ENCODE results near the gene TAS2R8.

TAS2R8 gene

GRCh38 chr12:10807186-10807585, at the start of gene TAS2R8:
TSS of gene TAS2R8 (minus strand) at chr12:10807286. CDS start at chr12:10806980, 306 bp downstream.
- no peak for DNase-seq

GRCh38 chr12:10855807-10856206, 48.7 kb upstream of the TAS2R8 start:
- DNase-seq: no peak
- no peak for TF ChIP-seq POLR2A (IDR thresholded peaks at IDR 0.05; ENCODE audit: low read length)
- no peak for TF ChIP-seq GATA1 (IDR thresholded peaks at IDR 0.05; ENCODE audit: low read depth, low read length)

More at GRCh38 chr12:10807186-10807585, at the start of gene TAS2R8:
- TF ChIP-seq GATA1 (IDR thresholded peaks at IDR 0.05; ENCODE audit: low read depth, low read length) (no peak), POLR2A (IDR thresholded peaks at IDR 0.05; ENCODE audit: low read length) (no peak)

- no peak for DNase-seq
- TF ChIP-seq POLR2A (IDR thresholded peaks at IDR 0.05; ENCODE audit: low read length): no peak
- TF ChIP-seq GATA1 (IDR thresholded peaks at IDR 0.05; ENCODE audit: low read depth, low read length): no peak
Observed at GRCh38 chr12:10853776-10854175, 46.7 kb upstream of the TAS2R8 start.

GRCh38 chr12:10851243-10851858, 44.3 kb upstream of the TAS2R8 start:
- TF ChIP-seq GATA1 (IDR thresholded peaks at IDR 0.05; ENCODE audit: low read depth, low read length): no peak
- TF ChIP-seq POLR2A (IDR thresholded peaks at IDR 0.05; ENCODE audit: low read length): no peak
- no peak for DNase-seq

- TF ChIP-seq POLR2A (IDR thresholded peaks at IDR 0.05; ENCODE audit: low read length): no peak
- TF ChIP-seq GATA1 (IDR thresholded peaks at IDR 0.05; ENCODE audit: low read depth, low read length): no peak
- DNase-seq: no peak
Observed at GRCh38 chr12:10849425-10849878, 42.4 kb upstream of the TAS2R8 start, which contains the start of gene PRR4. TSS of gene PRR4 (minus strand) at chr12:10849475. CDS start at chr12:10849437, 38 bp downstream.

- TF ChIP-seq POLR2A (IDR thresholded peaks at IDR 0.05; ENCODE audit: low read length) (no peak), GATA1 (IDR thresholded peaks at IDR 0.05; ENCODE audit: low read depth, low read length) (no peak)
Observed at GRCh38 chr12:10847744-10848143, 40.7 kb upstream of the TAS2R8 start.

GRCh38 chr12:10842862-10843261, 35.8 kb upstream of the TAS2R8 start:
- TF ChIP-seq GATA1 (IDR thresholded peaks at IDR 0.05; ENCODE audit: low read depth, low read length): no peak
- TF ChIP-seq POLR2A (IDR thresholded peaks at IDR 0.05; ENCODE audit: low read length): no peak
- no peak for DNase-seq

More at GRCh38 chr12:10847744-10848143, 40.7 kb upstream of the TAS2R8 start:
- DNase-seq: no peak

GRCh38 chr12:10838461-10838860, 31.4 kb upstream of the TAS2R8 start:
- no peak for DNase-seq
- TF ChIP-seq GATA1 (IDR thresholded peaks at IDR 0.05; ENCODE audit: low read depth, low read length): no peak
- no peak for TF ChIP-seq POLR2A (IDR thresholded peaks at IDR 0.05; ENCODE audit: low read length)

GRCh38 chr12:10829994-10830393, 22.9 kb upstream of the TAS2R8 start:
- no peak for TF ChIP-seq POLR2A (IDR thresholded peaks at IDR 0.05; ENCODE audit: low read length)
- TF ChIP-seq GATA1 (IDR thresholded peaks at IDR 0.05; ENCODE audit: low read depth, low read length): no peak
- no peak for DNase-seq

GRCh38 chr12:10826258-10826657, 19.2 kb upstream of the TAS2R8 start, which contains the start of gene TAS2R10:
TSS of gene TAS2R10 (minus strand) at chr12:10826358. CDS start at chr12:10826269, 89 bp downstream.
- no peak for DNase-seq
- TF ChIP-seq POLR2A (IDR thresholded peaks at IDR 0.05; ENCODE audit: low read length): no peak

GRCh38 chr12:10824957-10825356, 17.9 kb upstream of the TAS2R8 start:
- DNase-seq: no peak
- TF ChIP-seq POLR2A (IDR thresholded peaks at IDR 0.05; ENCODE audit: low read length) (no peak), GATA1 (IDR thresholded peaks at IDR 0.05; ENCODE audit: low read depth, low read length) (no peak)

GRCh38 chr12:10811883-10812536, 4.9 kb upstream of the TAS2R8 start:
- TF ChIP-seq GATA1 (IDR thresholded peaks at IDR 0.05; ENCODE audit: low read depth, low read length): no peak
- no peak for TF ChIP-seq POLR2A (IDR thresholded peaks at IDR 0.05; ENCODE audit: low read length)
- DNase-seq: no peak

- TF ChIP-seq POLR2A (IDR thresholded peaks at IDR 0.05; ENCODE audit: low read length) (no peak), GATA1 (IDR thresholded peaks at IDR 0.05; ENCODE audit: low read depth, low read length) (no peak)
- no peak for DNase-seq
Observed at GRCh38 chr12:10810068-10810467, 3.0 kb upstream of the TAS2R8 start, which contains the start of gene TAS2R9. TSS of gene TAS2R9 (minus strand) at chr12:10810168. CDS start at chr12:10810075, 93 bp downstream.

GRCh38 chr12:10802587-10802986, 4.5 kb downstream of the TAS2R8 start, which contains the start of gene TAS2R7:
TSS of gene TAS2R7 (minus strand) at chr12:10802627. CDS start at chr12:10802570, 57 bp downstream.
- no peak for DNase-seq
- no peak for TF ChIP-seq GATA1 (IDR thresholded peaks at IDR 0.05; ENCODE audit: low read depth, low read length)
- no peak for TF ChIP-seq POLR2A (IDR thresholded peaks at IDR 0.05; ENCODE audit: low read length)
